D721Med (cell line): ENCODE data around the gene DNAJB2.

Experiments
- DNase-seq: peaks from one replicate; pipeline ENCODE4 v3.0.0; 2011; ENCODE audit warnings: low spot score; ENCODE audit not compliant: insufficient read length
- FAIRE-seq: peaks from 2 replicates; lab custom pipeline; 2011; peaks lifted over from hg19 to GRCh38; lab: Jason Lieb, UNC
- CTCF ChIP-seq: IDR thresholded peaks from 2 replicates; pipeline ENCODE4 v1.5.1; 2012; ENCODE audit warnings: mild to moderate bottlenecking, control low read depth; ENCODE audit not compliant: insufficient read depth; ENCODE audit errors: missing control alignments

Gene DNAJB2

GRCh38 chr2:219335373-219335786 is 56.2 kb downstream of the DNAJB2 start:
- no peak for FAIRE-seq
- no peak for DNase-seq
- no peak for TF ChIP-seq CTCF
